Lung (tissue), 12 donors: Measurements from ENCODE around the gene MESD. TPM values are rescaled to one million over a fixed set of nuclear protein-coding genes. Genes with fewer than 3 reads are reported as not detected.

Experiments
- ATAC-seq: fragments of 200-7000 bp; cut with Tn5 transposase; one replicate; pipeline ENCODE4 v1.9.1; 2020; ENCODE audit warnings: moderate number of reproducible peaks; ENCODE audit not compliant: insufficient read depth, low FRiP score
- DNase-seq, 3 donors: peaks; one replicate each; pipeline ENCODE4 v3.0.0-alpha.2; 2013 to 2017
- H3K27ac ChIP-seq, 2 donors: one replicate each; pipeline ENCODE4 v1.5.1; 2013; ENCODE audit warnings: mild to moderate bottlenecking in 2 of 2, moderate library complexity in 2 of 2, control low read depth in 1 of 2, inconsistent platforms in 1 of 2, low read depth in 1 of 2, low read length in 1 of 2
- H3K27me3 ChIP-seq, 3 donors: one replicate each; pipeline ENCODE4 v1.5.1; 2013; ENCODE audit warnings: low read length in 2 of 3; ENCODE audit not compliant: control insufficient read depth in 3 of 3, insufficient read depth in 3 of 3
- H3K36me3 ChIP-seq, 4 donors: one replicate each; pipeline ENCODE4 v1.5.1; 2013; ENCODE audit warnings: low read length in 4 of 4, mild to moderate bottlenecking in 1 of 4, moderate library complexity in 1 of 4; ENCODE audit not compliant: control insufficient read depth in 4 of 4, insufficient read depth in 4 of 4
- H3K4me1 ChIP-seq, 5 donors: one replicate each; pipeline ENCODE4 v1.5.1; 2013; ENCODE audit warnings: low read length in 5 of 5, mild to moderate bottlenecking in 2 of 5, moderate library complexity in 1 of 5; ENCODE audit not compliant: control insufficient read depth in 5 of 5, insufficient read depth in 5 of 5
- H3K4me3 ChIP-seq: one replicate; pipeline ENCODE4 v1.5.1; 2013; ENCODE audit warnings: mild to moderate bottlenecking, control low read depth, moderate library complexity
- H3K9ac ChIP-seq, 2 donors: one replicate each; pipeline ENCODE4 v1.5.1; 2013; ENCODE audit warnings: low read length in 2 of 2, control low read depth in 1 of 2; ENCODE audit not compliant: insufficient read depth in 1 of 2
- H3K9me3 ChIP-seq, 4 donors: one replicate each; pipeline ENCODE4 v1.5.1; 2013; ENCODE audit warnings: low read length in 3 of 4, mild to moderate bottlenecking in 1 of 4, moderate library complexity in 1 of 4; ENCODE audit not compliant: control insufficient read depth in 4 of 4, insufficient read depth in 3 of 4
- CTCF ChIP-seq: IDR thresholded peaks from 2 replicates; pipeline ENCODE4 v1.5.1; 2012; ENCODE audit warnings: mild to moderate bottlenecking; ENCODE audit errors: control extremely low read depth, extremely low read depth
- WGBS, 2 donors: extraction: QIAGEN DNeasy Blood & Tissue Kit; methylation state at CpG; one replicate each; pipeline ENCODE4 v1.1.7; 2013; 5-methylcytosine and 5-hydroxymethylcytosine counted together
- polyA plus RNA-seq, 2 donors: library from polyadenylated mRNA; stranded (reverse); fragments of 200-250 nt; gene quantifications; one replicate each; pipeline ENCODE4 v1.2.1, GENCODE V29; 2013
- total RNA-seq, 2 donors: library from RNA; depleted of rRNA in 1 of 2; stranded (reverse); fragments of >200 nt in 1 of 2; gene quantifications; one replicate each; pipeline ENCODE4 v1.2.1, GENCODE V29; 2014 to 2021
- donor health status: control.
- donor health status: control.
- donor health status: Bipolar disorder and iron deficiency.
- donor health status: healthy.
- donor health status: DM: yes; HTN: yes; CAD: no.

Gene MESD
- total and polyA plus RNA-seq, 4 donors, result 15.3 to 26.4 (median 21.9) TPM

GRCh38 chr15:81033508-81033907 is 43.9 kb upstream of the MESD start:
- Histone ChIP-seq H3K9ac (no peak overlapping the region), H3K4me1 (peaks cover 0 to 9% (median 5%) of the 10 kb centered on the region in 5 donors), H3K36me3 (no peaks in the 10 kb centered on the region), H3K27ac (peak overlapping the region in 1 of 2 donors; percentile 65), H3K9me3 (peaks cover 0 to 4% (median 0%) of the 10 kb centered on the region in 4 donors), H3K4me3 (no peak overlapping the region), H3K27me3 (no peaks in the 10 kb centered on the region)
- ATAC-seq, result no peak
- peak in 1 of 3 donors; percentile 38 for DNase-seq
- WGBS, 2 donors, result 22 to 26% methylated on average over 2 of the region's 2 CpGs
- TF ChIP-seq CTCF, result no peak

GRCh38 chr15:81032818-81033217 is 43.2 kb upstream of the MESD start:
- Histone ChIP-seq H3K4me1 (peaks cover 0 to 6% (median 5%) of the 10 kb centered on the region in 5 donors), H3K27me3 (no peaks in the 10 kb centered on the region), H3K36me3 (no peaks in the 10 kb centered on the region), H3K27ac (no peak overlapping the region), H3K9ac (no peak overlapping the region), H3K9me3 (peaks cover 0 to 4% (median 0%) of the 10 kb centered on the region in 4 donors), H3K4me3 (no peak overlapping the region)
- no peak for TF ChIP-seq CTCF
- no peak for DNase-seq
- 39 to 57% methylated on average over 1 of the region's 1 CpG for WGBS, 2 donors
- no peak for ATAC-seq

GRCh38 chr15:81032355-81032754 is 42.7 kb upstream of the MESD start:
- no peaks in the 10 kb centered on the region for H3K36me3 ChIP-seq
- WGBS, 2 donors, result 87 to 94% methylated on average over 4 of the region's 4 CpGs
- peaks cover 0 to 4% (median 0%) of the 10 kb centered on the region in 4 donors for H3K9me3 ChIP-seq
- no peak for ATAC-seq
- no peak for DNase-seq
- no peaks in the 10 kb centered on the region for H3K27me3 ChIP-seq
- no peak overlapping the region for H3K27ac ChIP-seq
- H3K4me1 ChIP-seq, result peaks cover 0 to 6% (median 5%) of the 10 kb centered on the region in 5 donors
- H3K9ac ChIP-seq, result no peak overlapping the region
- H3K4me3 ChIP-seq, result no peak overlapping the region
- no peak for TF ChIP-seq CTCF

- Histone ChIP-seq H3K9ac (no peak overlapping the region), H3K36me3 (no peaks in the 10 kb centered on the region), H3K27me3 (no peaks in the 10 kb centered on the region), H3K4me1 (peaks cover 0 to 6% (median 5%) of the 10 kb centered on the region in 5 donors), H3K4me3 (no peak overlapping the region), H3K27ac (no peak overlapping the region), H3K9me3 (peaks cover 0 to 4% (median 0%) of the 10 kb centered on the region in 4 donors)
- 93 to 96% methylated on average over 4 of the region's 4 CpGs for WGBS, 2 donors
- ATAC-seq, result no peak
- DNase-seq, result no peak
- TF ChIP-seq CTCF, result no peak
Observed at GRCh38 chr15:81031203-81031602, 41.6 kb upstream of the MESD start.
